H1 (cell line): ENCODE measurements around the gene AFAP1L1. TPM values are rescaled to one million over a fixed set of nuclear protein-coding genes. Genes with fewer than 3 reads are reported as not detected.

ENCODE experiments used
- CTBP2 ChIP-seq: IDR thresholded peaks from 2 replicates; pipeline ENCODE4 v1.7.0; 2011; ENCODE audit warnings: borderline replicate concordance, mild to moderate bottlenecking, moderate library complexity, mixed read lengths, low read length; ENCODE audit not compliant: insufficient read depth, insufficient read length
- HDAC2 ChIP-seq, 2 experiments: fragments of 300-600 bp in 1 of 2; sonication (generic) in 1 of 2; IDR thresholded peaks; 2 replicates each; pipeline ENCODE4 v1.6.1; 2011 to 2012; ENCODE audit warnings: low read depth in 2 of 2, low read length in 2 of 2, mild to moderate bottlenecking in 2 of 2, moderate library complexity in 2 of 2, borderline replicate concordance in 1 of 2, inconsistent platforms in 1 of 2
- NANOG ChIP-seq: IDR thresholded peaks from 2 replicates; pipeline ENCODE4 v1.6.1; 2011; ENCODE audit warnings: low read length, low read depth, mild to moderate bottlenecking, inconsistent platforms; ENCODE audit not compliant: insufficient read depth, poor library complexity, severe bottlenecking
- polyA plus RNA-seq, 7 experiments: library from polyadenylated mRNA; depleted of rRNA in 3 of 7; stranded (reverse) in 5 of 7; unstranded in 2 of 7; fragments of >200 nt in 5 of 7; fragments of 200-250 nt in 2 of 7; gene quantifications; 1 replicate in 5 of 7; 2 replicates in 1 of 7; 4 replicates in 1 of 7; pipeline versions ENCODE4 v1.2.1 to v1.2.3, GENCODE V29; 2011 to 2013; ENCODE audit warnings: missing spikeins in 2 of 7, mixed read lengths in 2 of 7
- total RNA-seq: library from RNA; stranded (reverse); fragmentation: NEBNext Ultra II Directional; extraction: Animal tissue kit (Norgen Biotek cat#: 25700); gene quantifications from 2 replicates; pipeline ENCODE4 v1.2.1, GENCODE V29; 2021

The AFAP1L1 gene
- total and polyA plus RNA-seq, 2 of the 8 experiments (the other 6 are each of a cell fraction or from before 2014, with no cell fraction given): 0.79 to 4.7 TPM

- no peak for TF ChIP-seq CTBP2
- no peak for TF ChIP-seq HDAC2 (IDR thresholded peaks at IDR 0.05; ENCODE audit: borderline replicate concordance in 1 of 2, low read depth in 2 of 2, low read length in 2 of 2)
- no peak for TF ChIP-seq NANOG
- TF ChIP-seq, all 59 proteins: peak for 0
Measured at GRCh38 chr5:149381261-149381985, 109.8 kb downstream of the AFAP1L1 start (continued).
